GM03348 (cell line): ENCODE measurements around the gene DHDH.
A peak's percentile ranks its signal among the peaks of the same experiment; 100 is the strongest.

Source experiments
- DNase-seq: peaks from one replicate; pipeline ENCODE4 v3.0.0; 2012; ENCODE audit warnings: low spot score

Gene DHDH

DNA sequence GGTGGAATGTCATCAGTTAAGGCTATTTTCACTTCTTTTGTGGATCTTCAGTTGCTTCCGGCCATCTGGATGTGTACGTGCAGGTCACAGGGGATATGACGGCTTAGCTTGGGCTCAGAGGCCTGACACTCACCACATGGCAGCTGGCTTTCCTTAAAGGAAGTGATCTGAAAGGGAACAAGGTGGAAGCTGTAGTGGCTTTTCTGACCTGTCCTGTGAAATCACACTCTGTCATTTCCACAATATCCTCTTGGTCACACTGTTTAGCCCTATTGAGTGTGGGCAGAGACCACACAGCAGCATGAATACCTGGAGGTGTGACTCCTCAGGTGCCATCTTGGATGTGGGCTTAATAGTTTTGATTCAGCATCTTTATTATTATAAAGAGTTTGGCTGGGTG is 16.7 kb downstream of the DHDH start:
- DNase-seq, result no peak

DNA sequence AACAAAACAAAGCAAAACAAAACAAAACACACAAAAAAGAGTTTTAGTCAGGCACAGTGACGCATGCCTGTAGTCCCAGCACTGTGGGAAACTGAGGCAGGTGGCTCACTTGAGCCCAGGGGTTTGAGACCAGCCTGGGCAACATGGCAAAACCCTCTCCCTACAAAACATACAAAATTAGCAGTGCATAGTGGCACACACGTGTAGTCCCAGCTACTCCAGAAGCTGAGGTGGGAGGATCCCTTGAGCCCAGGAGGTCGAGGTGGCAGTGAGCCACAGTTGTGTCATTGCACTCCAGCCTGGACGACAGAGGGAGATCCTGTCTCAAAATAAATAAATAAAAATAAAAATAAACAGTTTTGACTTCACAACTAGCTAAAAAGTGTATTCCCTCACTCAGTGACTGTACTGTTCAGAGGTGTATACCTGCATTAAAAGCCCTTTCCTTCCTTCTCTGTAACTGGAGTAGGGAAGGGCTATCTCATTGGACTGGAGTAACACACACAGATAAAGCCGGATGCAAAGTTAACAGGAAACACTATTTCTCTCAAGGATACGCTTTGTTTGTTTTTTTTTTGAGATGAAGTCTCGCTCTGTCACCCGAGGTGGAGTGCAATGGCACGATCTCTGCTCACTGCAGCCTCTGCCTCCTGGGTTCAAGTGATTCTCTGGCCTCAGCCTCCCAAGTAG is 17.5 kb downstream of the DHDH start:
- no peak for DNase-seq

DNA sequence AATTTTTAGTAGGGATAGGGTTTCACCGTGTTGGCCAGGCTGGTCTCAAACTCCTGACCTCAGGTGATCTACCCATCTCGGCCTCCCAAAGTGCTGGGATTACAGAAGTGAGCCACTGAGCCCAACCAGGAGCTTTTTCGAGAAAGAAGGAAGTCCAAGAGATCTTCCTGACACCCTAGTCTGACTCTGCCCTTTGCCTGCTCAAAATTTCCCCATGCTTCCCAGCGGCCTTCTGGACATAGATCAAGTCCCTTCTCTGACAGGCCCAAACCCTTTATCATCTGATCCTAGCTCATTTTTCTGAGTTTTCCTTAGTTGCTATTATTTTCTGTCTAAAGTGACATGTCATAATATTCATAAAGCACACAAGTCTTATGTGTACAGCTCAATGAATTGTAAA is 19.6 kb downstream of the DHDH start:
- DNase-seq, result no peak

DNA sequence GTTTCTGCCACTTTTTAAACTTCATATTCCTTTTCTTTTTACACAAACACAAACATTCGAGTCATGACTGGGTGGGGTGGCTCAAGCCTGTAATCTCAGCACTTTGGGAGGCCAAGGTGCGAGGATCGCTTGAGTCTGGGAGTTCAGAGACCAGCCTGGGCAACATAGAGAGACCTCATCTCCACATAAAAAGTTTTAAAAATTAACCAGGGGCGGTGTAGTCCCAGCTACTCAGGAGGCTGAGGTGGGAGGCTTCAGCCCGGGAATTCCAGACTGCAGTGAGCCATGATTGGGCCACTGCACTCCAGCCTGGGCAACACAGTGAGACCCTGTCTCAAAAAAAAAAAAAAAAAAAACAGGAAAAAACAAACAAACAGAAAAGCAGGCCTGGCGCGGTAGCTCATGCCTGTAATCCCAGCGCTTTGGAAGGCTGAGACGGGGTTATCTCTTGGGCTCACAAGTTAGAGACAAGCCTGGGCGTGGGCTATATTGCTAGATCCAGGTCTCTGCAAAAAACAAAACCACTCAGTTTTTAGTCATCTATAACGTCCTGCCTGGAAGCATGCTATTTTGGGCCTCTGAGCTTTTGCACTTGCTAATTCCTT is 20.6 kb downstream of the DHDH start:
- DNase-seq, result no peak

DNA sequence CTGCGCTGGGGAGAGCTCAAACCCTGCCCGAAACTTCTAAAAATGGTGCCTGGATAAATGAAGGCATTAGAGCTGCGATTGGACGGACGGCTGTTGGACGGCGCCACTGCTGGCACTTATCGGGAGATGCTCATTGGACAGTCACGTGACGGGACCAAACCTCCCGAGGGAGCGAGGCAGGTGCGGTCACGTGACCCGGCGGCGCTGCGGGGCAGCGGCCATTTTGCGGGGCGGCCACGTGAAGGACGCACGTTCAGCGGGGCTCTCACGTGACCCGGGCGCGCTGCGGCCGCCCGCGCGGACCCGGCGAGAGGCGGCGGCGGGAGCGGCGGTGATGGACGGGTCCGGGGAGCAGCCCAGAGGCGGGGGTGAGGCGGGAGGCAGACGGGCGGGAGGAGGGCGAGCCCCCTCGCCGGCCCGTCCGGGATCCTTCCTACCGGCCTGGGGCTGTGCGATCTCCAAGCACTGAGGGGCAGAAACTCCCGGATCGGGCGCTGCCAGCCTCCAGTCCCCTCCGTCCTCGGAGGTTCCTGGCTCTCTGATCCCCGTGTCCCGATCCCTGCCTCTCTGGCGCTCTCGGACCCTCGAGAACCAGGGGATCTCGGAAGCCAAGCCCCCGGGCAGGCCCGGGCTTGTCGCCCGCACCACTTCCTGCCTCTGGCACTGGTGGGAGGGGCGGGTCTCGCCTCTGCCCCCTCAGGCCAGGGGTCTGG is 21.3 kb downstream of the DHDH start, which contains the start of gene BAX:
BAX (plus strand) TSS at position 281 of the 713 bp plus-strand sequence; CDS start at position 335, 54 bp downstream.
- DNase-seq, result peak; percentile 98

DNA sequence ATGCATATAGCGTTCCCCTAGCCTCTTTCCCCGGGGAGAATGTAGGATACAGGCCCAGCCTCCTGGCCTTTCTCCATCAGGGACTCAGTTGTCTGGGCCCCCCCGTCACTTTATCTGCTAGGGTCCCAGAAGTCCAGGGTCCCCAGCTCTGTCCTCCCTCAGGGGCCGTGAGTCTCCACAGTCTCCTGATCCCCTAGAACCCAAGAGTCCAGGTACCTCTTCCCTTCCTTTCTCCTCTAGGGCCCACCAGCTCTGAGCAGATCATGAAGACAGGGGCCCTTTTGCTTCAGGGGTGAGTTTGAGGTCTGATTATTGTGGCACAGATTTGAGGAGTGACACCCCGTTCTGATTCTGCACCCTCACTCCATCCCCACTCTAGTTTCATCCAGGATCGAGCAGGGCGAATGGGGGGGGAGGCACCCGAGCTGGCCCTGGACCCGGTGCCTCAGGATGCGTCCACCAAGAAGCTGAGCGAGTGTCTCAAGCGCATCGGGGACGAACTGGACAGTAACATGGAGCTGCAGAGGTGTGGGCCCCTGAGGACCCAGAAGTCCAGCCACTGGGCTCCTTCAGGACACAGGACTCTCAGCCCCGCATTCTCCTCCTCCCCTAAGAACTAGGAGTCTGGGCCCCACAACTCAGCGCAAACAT is 21.9 kb downstream of the DHDH start:
- no peak for DNase-seq

DNA sequence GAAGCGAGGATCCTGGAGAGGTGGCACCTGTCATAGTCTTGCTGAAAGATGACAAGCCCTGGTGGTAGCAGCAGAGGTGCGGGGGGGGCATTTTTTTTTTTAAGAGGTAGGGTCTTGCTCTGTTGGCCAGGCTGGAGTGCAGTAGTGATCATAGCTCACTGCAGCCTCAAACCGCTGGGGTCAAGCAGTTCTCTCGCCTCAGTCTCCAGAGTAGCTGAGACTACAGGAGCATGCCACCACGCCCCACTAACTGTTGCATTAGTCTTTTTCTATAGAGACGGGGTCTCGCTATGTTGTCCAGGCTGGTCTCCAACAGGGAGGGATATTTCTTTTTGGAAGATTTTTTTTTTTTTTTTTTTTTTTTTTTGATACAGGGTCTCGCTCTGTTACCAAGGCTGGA is 24.5 kb downstream of the DHDH start:
- DNase-seq, result no peak

DNA sequence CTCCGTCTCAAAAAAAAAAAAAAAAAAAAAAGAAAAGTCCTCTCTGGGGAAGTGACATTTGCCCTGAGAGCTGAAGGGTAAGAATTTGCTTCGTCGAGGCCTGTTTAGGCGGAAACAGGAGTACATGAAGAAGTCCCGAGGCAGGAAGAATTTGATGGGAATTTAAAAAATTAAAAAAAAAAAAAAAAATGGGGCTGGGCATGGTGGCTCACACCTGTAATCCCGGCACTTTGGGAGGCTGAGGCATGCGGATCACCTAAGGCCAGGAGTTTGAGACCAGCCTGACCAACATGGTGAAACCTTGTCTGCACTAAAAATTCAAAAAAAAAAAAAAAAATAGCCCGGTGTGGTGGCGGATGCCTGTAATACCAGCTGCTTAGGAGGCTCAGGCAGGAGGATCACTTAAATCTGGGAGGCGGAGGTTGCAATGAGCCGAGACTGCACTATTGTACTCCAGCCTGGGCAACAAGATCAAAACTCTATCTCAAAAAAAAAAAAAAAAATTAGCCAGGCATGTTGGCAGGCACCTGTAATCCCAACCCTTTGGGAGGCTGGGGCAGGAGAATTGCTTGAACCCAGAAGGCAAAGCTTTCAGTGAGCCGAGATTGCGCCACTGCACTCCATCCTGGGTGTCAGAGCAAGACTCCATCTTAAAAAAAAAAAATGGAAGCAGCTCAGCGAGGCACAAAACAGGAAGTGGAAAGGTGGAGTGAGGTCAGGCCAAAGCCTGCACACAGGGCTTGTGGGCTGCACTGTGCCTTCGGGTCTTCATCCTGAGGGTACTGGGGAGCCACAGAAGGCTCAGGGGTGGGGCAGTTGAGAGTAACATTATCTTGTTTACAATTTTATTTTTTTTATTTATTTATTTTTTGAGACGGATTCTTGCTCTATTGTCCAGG is 26.1 kb downstream of the DHDH start:
- no peak for DNase-seq

DNA sequence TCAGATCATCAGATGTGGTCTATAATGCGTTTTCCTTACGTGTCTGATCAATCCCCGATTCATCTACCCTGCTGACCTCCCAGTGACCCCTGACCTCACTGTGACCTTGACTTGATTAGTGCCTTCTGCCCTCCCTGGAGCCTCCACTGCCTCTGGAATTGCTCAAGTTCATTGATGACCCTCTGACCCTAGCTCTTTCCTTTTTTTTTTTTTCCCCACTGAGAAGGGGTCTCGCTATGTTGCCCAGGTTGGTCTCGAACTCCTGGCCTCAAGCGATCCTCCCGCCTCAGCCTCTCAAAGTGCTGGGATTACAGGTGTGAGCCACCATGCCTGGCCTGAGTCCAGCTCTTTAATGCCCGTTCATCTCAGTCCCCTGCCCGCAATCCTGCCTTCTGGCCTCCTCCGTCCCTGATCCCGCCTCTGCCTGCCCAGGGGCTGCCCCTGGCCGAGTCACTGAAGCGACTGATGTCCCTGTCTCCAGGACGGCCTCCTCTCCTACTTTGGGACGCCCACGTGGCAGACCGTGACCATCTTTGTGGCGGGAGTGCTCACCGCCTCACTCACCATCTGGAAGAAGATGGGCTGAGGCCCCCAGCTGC is 27.7 kb downstream of the DHDH start:
- no peak for DNase-seq

DNA sequence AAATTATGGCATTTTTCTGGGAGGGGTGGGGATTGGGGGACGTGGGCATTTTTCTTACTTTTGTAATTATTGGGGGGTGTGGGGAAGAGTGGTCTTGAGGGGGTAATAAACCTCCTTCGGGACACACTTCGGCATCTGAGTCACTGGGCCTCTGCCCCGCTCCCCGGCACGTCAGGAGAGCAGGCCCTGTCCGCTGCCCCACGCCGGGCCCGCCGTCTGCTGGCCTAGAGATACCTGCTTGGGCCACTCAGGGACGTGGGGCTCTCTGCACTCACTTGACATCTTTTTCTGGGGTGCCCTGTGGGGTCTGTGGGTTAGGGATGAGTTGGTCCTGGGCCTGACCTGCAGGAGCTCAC is 28.2 kb downstream of the DHDH start:
- DNase-seq, result no peak

DNA sequence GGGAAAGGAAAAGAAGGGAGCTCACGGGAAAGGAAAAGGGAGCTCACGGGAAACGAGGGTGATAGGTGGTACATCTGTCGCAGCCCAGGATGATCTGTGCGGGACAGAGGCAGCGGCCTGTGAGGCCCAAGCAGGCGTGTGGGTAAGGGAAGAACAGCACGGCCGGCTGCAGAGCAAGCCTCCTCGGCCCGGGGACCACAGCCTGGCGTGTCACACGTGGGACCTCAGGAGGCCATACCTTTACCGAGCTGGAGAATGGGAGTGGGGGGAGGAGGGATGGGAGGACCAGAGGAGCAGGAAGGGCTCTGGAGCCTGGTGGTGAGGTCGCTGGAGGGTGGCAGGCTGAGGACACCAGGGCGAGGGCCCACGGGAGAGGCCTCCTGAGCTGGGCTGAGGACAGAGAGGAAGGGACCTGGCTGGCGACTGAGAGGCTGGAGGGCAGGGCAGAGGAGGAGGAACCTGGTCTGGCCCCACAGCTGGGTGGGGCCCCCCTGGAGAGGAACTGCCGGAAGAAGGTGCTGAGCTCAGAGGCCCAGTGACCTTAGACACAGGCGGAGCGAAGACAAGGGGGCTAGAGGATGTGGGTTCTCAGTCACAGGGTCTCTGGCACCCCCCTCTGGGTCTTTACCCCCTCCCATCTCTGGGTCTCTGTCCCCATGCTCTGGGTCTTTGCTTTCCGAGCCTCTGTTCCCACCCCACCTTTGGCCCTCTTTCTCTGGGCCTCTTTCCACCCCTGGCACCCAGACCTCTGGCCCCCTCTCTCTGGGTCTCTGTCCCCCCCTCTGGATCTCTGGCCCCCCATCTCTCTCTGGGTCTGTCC is 28.7 kb downstream of the DHDH start:
- DNase-seq, result peak; percentile 47

DNA sequence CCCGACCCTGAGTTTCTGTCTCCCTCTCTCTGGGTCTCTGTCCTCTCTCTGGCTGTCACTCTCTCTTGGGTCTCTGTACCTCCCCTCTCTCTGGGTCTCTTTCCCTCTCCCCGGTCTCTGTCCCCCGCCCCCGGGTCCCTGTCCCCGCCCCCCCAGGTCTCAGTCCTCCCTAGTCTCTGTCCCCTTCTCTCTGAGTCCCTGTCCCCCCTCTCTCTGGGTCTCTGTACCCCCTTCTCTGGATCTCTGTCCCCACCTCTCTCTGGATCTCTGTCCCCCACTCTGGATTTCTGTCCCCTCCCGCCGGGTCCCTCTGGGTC is 29.3 kb downstream of the DHDH start:
- no peak for DNase-seq

DNA sequence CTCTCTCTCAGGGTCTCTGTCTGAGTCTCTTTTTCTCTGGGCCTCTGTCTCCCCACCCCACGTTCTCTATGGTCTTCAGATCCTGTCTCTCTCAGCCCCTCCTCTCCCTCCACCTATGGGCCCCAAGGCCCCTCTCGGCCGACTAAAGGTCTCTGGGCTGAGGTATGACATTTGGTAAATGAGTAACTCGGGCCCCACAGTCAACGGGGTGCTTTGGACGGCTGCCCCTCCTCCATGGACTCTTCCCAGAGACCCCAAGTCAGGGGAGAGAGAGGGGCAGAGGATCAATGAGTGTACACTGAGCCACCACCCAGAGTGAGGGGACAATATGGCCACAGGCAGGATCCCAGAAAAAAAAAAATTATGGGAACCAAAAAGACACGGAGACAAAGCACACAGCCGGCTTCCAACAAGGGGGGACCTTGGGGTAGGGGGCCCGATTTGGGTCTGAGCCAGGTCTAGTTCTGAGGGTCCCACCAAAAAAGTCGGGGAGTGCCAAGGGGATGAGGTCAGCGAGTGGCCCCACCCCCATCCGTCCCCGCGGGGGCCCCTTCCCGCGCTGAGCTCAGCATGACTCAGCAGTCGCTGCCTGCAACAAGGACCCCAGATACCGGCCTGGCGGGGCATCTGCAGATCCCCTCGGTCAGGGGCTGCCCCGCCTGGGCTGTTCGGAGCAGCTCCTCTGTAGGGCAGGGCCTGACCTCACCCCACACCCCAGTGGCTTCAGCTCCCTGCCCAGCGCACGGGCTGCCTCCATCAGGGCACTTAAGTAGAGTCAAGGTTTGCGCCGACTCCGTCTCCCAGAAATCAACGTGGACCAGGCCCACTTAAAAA is 30.1 kb downstream of the DHDH start:
- DNase-seq, result peak; percentile 83

DNA sequence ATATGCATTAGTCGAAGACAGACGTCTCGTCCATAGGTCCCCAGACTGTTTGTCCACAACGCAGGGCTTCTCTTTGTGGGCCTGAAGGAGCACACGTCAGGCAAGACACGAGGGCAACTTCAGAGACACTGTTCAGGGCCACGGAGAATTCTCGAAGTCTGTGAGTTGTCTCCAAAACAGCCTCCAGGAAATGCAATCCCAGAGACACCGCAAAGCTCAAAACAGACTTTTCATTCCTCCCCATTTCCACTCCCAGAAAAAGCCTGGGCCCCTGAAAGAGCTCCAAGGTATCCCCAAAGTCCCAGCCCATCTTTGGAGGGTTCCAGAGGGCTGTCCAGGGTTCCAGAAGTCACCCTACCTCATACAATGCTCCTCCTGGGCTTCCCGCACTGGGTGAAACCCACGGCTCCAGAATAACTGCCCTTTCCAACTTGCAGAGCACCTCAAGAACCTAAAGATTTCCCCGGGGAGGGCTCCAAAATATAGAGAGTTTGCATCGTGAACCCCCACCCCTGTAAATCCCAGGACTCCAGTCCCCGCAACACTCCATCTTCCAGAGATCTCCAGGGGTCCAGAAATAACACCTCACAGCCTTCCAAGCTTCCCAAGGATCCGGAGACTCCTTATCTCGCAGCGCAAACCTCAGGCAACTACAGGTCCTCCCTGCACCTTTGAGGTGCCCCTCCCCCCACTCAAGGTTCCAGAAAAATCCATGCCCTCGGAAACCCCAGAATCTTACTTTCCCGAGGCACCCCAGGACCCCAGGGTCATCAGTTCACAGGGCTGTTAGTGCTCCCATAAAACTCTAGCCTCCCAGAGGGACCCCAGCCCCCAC is 30.9 kb downstream of the DHDH start:
- peak; percentile 60 for DNase-seq

DNA sequence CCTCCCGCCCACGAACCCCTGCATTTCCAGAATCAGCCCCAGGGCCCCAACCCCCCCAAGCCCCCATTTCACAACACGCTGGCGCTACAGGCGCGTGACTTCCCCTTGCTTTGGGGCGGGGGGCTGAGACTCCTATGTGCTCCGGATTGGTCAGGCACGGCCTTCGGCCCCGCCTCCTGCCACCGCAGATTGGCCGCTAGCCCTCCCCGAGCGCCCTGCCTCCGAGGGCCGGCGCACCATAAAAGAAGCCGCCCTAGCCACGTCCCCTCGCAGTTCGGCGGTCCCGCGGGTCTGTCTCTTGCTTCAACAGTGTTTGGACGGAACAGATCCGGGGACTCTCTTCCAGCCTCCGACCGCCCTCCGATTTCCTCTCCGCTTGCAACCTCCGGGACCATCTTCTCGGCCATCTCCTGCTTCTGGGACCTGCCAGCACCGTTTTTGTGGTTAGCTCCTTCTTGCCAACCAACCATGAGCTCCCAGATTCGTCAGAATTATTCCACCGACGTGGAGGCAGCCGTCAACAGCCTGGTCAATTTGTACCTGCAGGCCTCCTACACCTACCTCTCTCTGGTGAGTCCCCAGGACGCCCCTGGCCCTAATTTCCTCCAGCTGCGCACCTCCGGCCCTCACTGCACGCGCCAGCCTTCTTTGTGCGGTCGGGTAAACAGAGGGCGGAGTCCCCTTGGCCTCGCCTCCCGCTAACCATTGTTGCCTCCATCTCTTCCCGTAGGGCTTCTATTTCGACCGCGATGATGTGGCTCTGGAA is 31.7 kb downstream of the DHDH start, which contains the start of gene FTL:
FTL (plus strand) TSS at position 270 of the 766 bp plus-strand sequence; CDS start at position 469, 199 bp downstream.
- DNase-seq, result peak; percentile 98

DNA sequence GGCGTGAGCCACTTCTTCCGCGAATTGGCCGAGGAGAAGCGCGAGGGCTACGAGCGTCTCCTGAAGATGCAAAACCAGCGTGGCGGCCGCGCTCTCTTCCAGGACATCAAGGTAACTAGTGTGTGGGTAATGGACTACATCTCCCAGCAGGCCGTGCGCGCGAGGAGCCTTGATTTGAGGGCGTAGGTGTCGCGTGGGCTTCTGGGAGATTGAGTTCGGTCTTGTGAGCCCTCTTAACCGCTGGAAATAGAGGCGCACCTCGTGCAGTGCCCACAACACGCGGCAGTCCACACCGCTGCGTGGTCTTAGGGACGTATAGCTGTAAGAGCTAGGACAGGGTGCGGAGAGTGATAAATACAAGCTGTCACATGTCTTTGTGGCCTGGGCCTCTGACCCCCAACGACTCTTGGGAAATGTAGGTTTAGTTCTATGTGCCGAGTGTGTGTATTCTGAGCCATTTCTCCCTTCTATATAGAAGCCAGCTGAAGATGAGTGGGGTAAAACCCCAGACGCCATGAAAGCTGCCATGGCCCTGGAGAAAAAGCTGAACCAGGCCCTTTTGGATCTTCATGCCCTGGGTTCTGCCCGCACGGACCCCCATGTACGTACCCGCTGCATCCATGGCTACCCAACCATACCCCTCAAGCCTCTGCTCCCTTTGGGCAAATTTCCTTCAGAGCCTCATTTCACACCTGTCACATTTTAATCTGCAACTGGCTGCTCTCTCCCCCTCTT is 32.5 kb downstream of the DHDH start:
- DNase-seq, result peak; percentile 65
